Gastroesophageal sphincter (tissue), 4 donors: ENCODE results near the gene MCM7. TPM values are rescaled to one million over a fixed set of nuclear protein-coding genes. Genes with fewer than 3 reads are reported as not detected.

Experiments
- ATAC-seq: fragments of 150-250 bp; one replicate; pipeline ENCODE4 v1.9.1; 2016; ENCODE audit warnings: mild to moderate bottlenecking, moderate library complexity
- H3K27ac ChIP-seq, 4 donors: fragments of 200-600 bp; sonication (generic) in 3 of 4; 1 replicate in 3 of 4; 2 replicates in 1 of 4; pipeline ENCODE4 v1.5.1; 2016 to 2019
- H3K27me3 ChIP-seq: fragments of 200-600 bp; sonication (generic); one replicate; pipeline ENCODE4 v1.5.1; 2019
- H3K36me3 ChIP-seq, 2 donors: fragments of 200-600 bp; sonication (generic); one replicate each; pipeline ENCODE4 v1.5.1; 2019; ENCODE audit warnings: control low read depth in 1 of 2
- H3K4me1 ChIP-seq, 3 donors: fragments of 200-600 bp; sonication (generic); 1 replicate in 2 of 3; 2 replicates in 1 of 3; pipeline ENCODE4 v1.5.1; 2016 to 2019; ENCODE audit warnings: control low read depth in 2 of 3
- H3K4me3 ChIP-seq, 2 donors: fragments of 200-600 bp; sonication (generic); one replicate each; pipeline ENCODE4 v1.5.1; 2019; ENCODE audit warnings: mild to moderate bottlenecking in 1 of 2, moderate library complexity in 1 of 2
- H3K9me3 ChIP-seq, 3 donors: fragments of 200-600 bp; sonication (generic); one replicate each; pipeline ENCODE4 v1.5.1; 2017 to 2019; ENCODE audit warnings: control low read depth in 2 of 3
- CTCF ChIP-seq, 4 experiments: fragments of 200-600 bp in 2 of 4; fragments of 450-650 bp in 2 of 4; sonication (generic) in 1 of 4; IDR thresholded peaks; one replicate each; pipeline ENCODE4 v1.5.1; 2017 to 2019; ENCODE audit warnings: antibody characterized with exemption in 4 of 4, mild to moderate bottlenecking in 2 of 4, moderate library complexity in 2 of 4
- EP300 ChIP-seq: sonication (generic); formaldehyde crosslinking; IDR thresholded peaks from one replicate; pipeline ENCODE4 v1.6.1; 2017; ENCODE audit warnings: antibody characterized with exemption, mild to moderate bottlenecking
- POLR2A ChIP-seq, 2 donors: fragments of 450-650 bp; IDR thresholded peaks; one replicate each; pipeline ENCODE4 v1.6.1; 2017; ENCODE audit warnings: antibody characterized with exemption in 2 of 2, mild to moderate bottlenecking in 2 of 2, moderate library complexity in 1 of 2
- POLR2AphosphoS5 ChIP-seq: sonication (generic); formaldehyde crosslinking; IDR thresholded peaks from one replicate; pipeline ENCODE4 v1.6.1; 2017; ENCODE audit warnings: antibody characterized with exemption
- WGBS, 2 donors: methylation state at CpG; one replicate each; pipeline ENCODE4 v1.1.5; 2018; ENCODE audit warnings: low coverage in 1 of 2; 5-methylcytosine and 5-hydroxymethylcytosine counted together
- total RNA-seq, 4 donors: library from RNA; depleted of rRNA; stranded (reverse); fragments of >200 nt; gene quantifications; one replicate each; pipeline ENCODE4 v1.1.0, GENCODE V29; 2016

Gene MCM7
- total RNA-seq, 4 donors from 2014 or later, result 30.7 to 52.0 (median 45.1) TPM

- peaks cover 5 to 80% of the 10 kb centered on the region in 2 donors for H3K36me3 ChIP-seq
- 84 to 88% methylated on average over 4 of the region's 4 CpGs for WGBS, 2 donors
- H3K27ac ChIP-seq, result no peak overlapping the region
- no peak for ATAC-seq
- H3K9me3 ChIP-seq, result peaks cover 0 to 6% (median 0%) of the 10 kb centered on the region in 3 donors
- TF ChIP-seq POLR2AphosphoS5, result no peak
- H3K4me3 ChIP-seq, result no peak overlapping the region
- no peaks in the 10 kb centered on the region for H3K27me3 ChIP-seq
- H3K4me1 ChIP-seq, result peaks cover 0 to 39% (median 22%) of the 10 kb centered on the region in 3 donors
Measured at GRCh38 chr7:100077205-100077604, 24.0 kb downstream of the MCM7 start.

- WGBS, 2 donors, result 92% methylated on average over 5 of the region's 6 CpGs; no CpG with 5 or more reads in 1 of the 2 donors
- Histone ChIP-seq H3K36me3 (peaks cover 15 to 98% of the 10 kb centered on the region in 2 donors), H3K4me3 (no peak overlapping the region), H3K9me3 (peaks cover 0 to 24% (median 0%) of the 10 kb centered on the region in 3 donors), H3K4me1 (peaks cover 0 to 28% (median 13%) of the 10 kb centered on the region in 3 donors), H3K27me3 (no peaks in the 10 kb centered on the region), H3K27ac (no peak overlapping the region)
- no peak for ATAC-seq
- TF ChIP-seq CTCF (IDR thresholded peaks at IDR 0.05) (no peak), POLR2AphosphoS5 (no peak), POLR2A (IDR thresholded peaks at IDR 0.05) (no peak), EP300 (no peak)
Measured at GRCh38 chr7:100075418-100075817, 25.8 kb downstream of the MCM7 start.

- 79 to 97% methylated on average over 7 of the region's 7 CpGs for WGBS, 2 donors
Measured at GRCh38 chr7:100074841-100075240, 26.4 kb downstream of the MCM7 start.

GRCh38 chr7:100072462-100072861 lies 28.7 kb downstream of the MCM7 start:
- 96 to 100% methylated on average over 10 of the region's 10 CpGs for WGBS, 2 donors
- no peak overlapping the region for H3K4me3 ChIP-seq
- H3K4me1 ChIP-seq, result no peaks in the 10 kb centered on the region
- TF ChIP-seq CTCF (IDR thresholded peaks at IDR 0.05), result no peak
- TF ChIP-seq POLR2A (IDR thresholded peaks at IDR 0.05), result no peak
- no peak for TF ChIP-seq POLR2AphosphoS5
- no peak for TF ChIP-seq EP300
- no peaks in the 10 kb centered on the region for H3K27me3 ChIP-seq
- no peak for ATAC-seq
- H3K9me3 ChIP-seq, result peaks cover 0 to 25% (median 0%) of the 10 kb centered on the region in 3 donors
- H3K36me3 ChIP-seq, result peaks cover 15 to 100% of the 10 kb centered on the region in 2 donors
- H3K27ac ChIP-seq, result no peak overlapping the region

More at GRCh38 chr7:100074841-100075240, 26.4 kb downstream of the MCM7 start:
- H3K4me1 ChIP-seq, result peaks cover 0 to 22% (median 7%) of the 10 kb centered on the region in 3 donors
- peaks cover 0 to 25% (median 0%) of the 10 kb centered on the region in 3 donors for H3K9me3 ChIP-seq
- no peak for TF ChIP-seq POLR2A (IDR thresholded peaks at IDR 0.05)
- no peak for TF ChIP-seq POLR2AphosphoS5
- TF ChIP-seq CTCF (IDR thresholded peaks at IDR 0.05), result no peak
- TF ChIP-seq EP300, result no peak
- no peak for ATAC-seq
- no peaks in the 10 kb centered on the region for H3K27me3 ChIP-seq
- H3K4me3 ChIP-seq, result no peak overlapping the region
- no peak overlapping the region for H3K27ac ChIP-seq
- H3K36me3 ChIP-seq, result peaks cover 15 to 100% of the 10 kb centered on the region in 2 donors

- Histone ChIP-seq H3K27me3 (no peaks in the 10 kb centered on the region), H3K4me1 (peaks cover 0 to 5% (median 0%) of the 10 kb centered on the region in 3 donors), H3K27ac (no peak overlapping the region), H3K36me3 (peaks cover 15 to 93% of the 10 kb centered on the region in 2 donors), H3K4me3 (no peak overlapping the region), H3K9me3 (peaks cover 0 to 25% (median 0%) of the 10 kb centered on the region in 3 donors)
- TF ChIP-seq EP300, result no peak
- TF ChIP-seq CTCF (IDR thresholded peaks at IDR 0.05), result no peak
- TF ChIP-seq POLR2A (IDR thresholded peaks at IDR 0.05), result no peak
- no peak for TF ChIP-seq POLR2AphosphoS5
- 89 to 100% methylated on average over 5 to 6 of the region's 11 CpGs for WGBS, 2 donors
- ATAC-seq, result no peak
Measured at GRCh38 chr7:100071018-100071723, 30.0 kb downstream of the MCM7 start.
